ENCODE data around the gene LRRC28.

The LRRC28 gene

GRCh38 chr15:99437315-99438223, 186.3 kb downstream of the LRRC28 start:
- no peak for TF ChIP-seq GATA2 (IDR thresholded peaks at IDR 0.05; ENCODE audit: low read depth, low read length)

GRCh38 chr15:99438224-99438585, 186.9 kb downstream of the LRRC28 start:
- TF ChIP-seq GATA2 (IDR thresholded peaks at IDR 0.05; ENCODE audit: low read depth, low read length) (no peak), GATA3 (IDR thresholded peaks at IDR 0.05; ENCODE audit: low read depth, low read length) (no peak)

DNA sequence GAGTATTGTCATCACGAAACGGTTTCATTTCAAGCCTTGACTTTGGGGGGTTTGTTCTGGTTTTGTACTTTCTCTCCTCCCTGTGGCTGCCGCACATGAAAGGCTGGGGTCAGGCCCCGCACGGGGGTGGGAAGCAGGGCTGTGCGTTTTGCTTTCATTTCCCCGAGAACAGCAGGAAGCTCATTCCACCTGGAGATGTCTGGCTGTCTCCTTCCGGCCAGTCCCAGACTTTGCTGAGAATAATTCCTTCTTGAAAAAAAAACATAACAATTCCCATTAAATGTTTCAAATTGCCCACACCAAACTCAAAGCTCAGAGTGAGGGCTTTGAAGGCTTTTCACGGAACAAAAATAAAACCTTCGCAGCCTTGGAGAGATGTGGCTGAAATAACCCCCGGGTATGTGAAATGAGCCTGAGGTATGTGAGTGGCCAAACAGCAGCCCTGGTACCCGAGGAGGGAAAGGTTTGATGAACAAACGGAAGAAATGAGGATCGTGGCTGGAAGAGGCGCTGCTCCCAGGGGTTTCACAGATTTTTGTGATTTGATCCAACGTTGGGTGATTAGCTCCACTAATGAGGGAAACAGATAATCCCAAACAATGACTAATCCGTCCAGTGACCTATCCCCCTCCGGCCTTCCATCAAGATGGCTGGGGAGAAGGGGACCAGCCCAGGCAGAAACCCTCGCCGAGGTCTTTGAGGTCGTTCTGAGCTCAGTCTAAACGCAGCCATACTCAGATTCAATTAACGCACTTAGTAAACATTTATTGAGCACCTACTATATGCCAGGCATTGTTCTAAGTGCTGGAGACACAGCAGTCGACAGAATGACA, 187.6 kb downstream of the LRRC28 start:
- TF ChIP-seq GATA3 (IDR thresholded peaks at IDR 0.05; ENCODE audit: low read depth, low read length) (no peak), GATA2 (IDR thresholded peaks at IDR 0.05; ENCODE audit: low read depth, low read length) (no peak)

DNA sequence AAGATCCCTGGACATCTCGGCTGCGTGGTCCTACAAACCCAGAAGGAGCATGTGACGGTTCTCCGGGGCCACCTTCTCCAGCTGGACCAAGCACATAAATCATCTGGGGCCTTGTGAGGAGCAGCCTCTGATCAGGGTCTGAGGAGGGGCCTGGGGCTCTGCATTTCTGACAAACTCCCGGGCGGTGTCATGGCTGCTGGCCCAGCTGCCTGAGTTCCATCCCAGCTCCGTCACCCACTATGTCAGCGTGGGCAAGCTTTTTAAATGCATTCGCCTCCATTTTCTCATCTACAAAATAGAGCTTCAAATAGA, 188.2 kb downstream of the LRRC28 start:
- TF ChIP-seq GATA2 (IDR thresholded peaks at IDR 0.05; ENCODE audit: low read depth, low read length) (no peak), GATA3 (IDR thresholded peaks at IDR 0.05; ENCODE audit: low read depth, low read length) (no peak)

- TF ChIP-seq GATA3 (IDR thresholded peaks at IDR 0.05; ENCODE audit: low read depth, low read length) (no peak), GATA2 (IDR thresholded peaks at IDR 0.05; ENCODE audit: low read depth, low read length) (no peak)
These were observed 188.7 kb downstream of the LRRC28 start for GRCh38 chr15:99440029-99440428.

Data from SH-SY5Y (cell line).